Testis (tissue), 2 donors: ENCODE results near the gene TEX2.

Experiments used
- POLR2A ChIP-seq: fragments of 450-650 bp; IDR thresholded peaks from one replicate; pipeline ENCODE4 v1.6.1; 2017; ENCODE audit warnings: antibody characterized with exemption, mild to moderate bottlenecking, moderate library complexity
- TF ChIP-seq, protein P1 (sequence below), 3 experiments: fragments of 450-650 bp in 2 of 3; fragments of 200-600 bp in 1 of 3; sonication (generic) in 1 of 3; IDR thresholded peaks; one replicate each; pipeline ENCODE4 v1.5.1; 2016 to 2019; ENCODE audit warnings: antibody characterized with exemption in 3 of 3, mild to moderate bottlenecking in 2 of 3, moderate library complexity in 1 of 3

DNA sequence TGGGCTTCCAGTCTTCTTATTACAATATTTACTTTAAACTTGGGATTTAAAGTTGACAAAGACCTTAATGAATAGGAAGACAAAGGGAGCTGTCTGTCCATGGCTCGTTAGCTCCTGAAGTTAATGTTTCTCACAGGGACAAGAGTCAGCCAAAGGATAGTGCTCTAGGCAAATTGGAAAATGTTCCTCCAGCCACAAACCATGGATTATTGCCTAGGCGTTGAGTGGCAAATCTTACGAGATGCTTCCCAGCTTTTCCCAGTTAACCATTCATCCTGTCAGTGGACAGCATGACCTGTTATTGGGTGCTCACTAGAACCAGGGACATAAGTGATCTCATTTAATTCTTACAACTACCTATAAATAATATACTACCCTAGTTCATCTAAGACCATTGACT lies 3.6 kb downstream of the TEX2 start:
- TF ChIP-seq, protein P1, sequence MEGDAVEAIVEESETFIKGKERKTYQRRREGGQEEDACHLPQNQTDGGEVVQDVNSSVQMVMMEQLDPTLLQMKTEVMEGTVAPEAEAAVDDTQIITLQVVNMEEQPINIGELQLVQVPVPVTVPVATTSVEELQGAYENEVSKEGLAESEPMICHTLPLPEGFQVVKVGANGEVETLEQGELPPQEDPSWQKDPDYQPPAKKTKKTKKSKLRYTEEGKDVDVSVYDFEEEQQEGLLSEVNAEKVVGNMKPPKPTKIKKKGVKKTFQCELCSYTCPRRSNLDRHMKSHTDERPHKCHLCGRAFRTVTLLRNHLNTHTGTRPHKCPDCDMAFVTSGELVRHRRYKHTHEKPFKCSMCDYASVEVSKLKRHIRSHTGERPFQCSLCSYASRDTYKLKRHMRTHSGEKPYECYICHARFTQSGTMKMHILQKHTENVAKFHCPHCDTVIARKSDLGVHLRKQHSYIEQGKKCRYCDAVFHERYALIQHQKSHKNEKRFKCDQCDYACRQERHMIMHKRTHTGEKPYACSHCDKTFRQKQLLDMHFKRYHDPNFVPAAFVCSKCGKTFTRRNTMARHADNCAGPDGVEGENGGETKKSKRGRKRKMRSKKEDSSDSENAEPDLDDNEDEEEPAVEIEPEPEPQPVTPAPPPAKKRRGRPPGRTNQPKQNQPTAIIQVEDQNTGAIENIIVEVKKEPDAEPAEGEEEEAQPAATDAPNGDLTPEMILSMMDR (IDR thresholded peaks at IDR 0.05) = no peak
- no peak for TF ChIP-seq POLR2A
